Measurements from ENCODE around the gene SLC35F3.
"Not testable (repeated sequence)": the region's sequence is repeated elsewhere in the genome, so short reads cannot be mapped to it uniquely, and the experiment has no call there.

The SLC35F3 gene

DNA sequence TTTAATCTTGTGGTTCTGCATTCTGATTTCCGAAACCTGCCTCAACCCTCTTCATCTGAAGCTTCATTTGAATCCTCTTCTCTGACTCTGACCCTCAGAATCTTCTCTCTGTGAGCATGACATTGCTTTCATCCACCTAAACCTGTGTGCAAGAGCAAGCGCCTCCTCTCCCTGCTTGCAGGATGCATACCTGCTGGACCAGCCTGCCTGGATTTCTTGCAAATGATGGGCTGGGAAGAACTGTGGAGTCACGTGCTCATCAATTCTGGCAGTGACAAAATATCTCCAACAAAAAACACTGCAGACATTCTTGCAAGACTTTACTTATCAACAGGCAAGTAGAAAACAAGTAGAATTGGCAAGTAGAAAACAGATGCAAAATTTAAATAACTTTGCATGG is 20.8 kb upstream of the SLC35F3 start:
- H3K27ac ChIP-seq (ENCODE audit: low read length), result no peak overlapping the region
- H3K4me1 ChIP-seq (ENCODE audit: control insufficient read depth in 1 of 2, insufficient read depth in 2 of 2, low read length in 2 of 2), result no peaks in the 10 kb centered on the region
- no peaks in the 10 kb centered on the region for H3K36me3 ChIP-seq (ENCODE audit: control insufficient read depth in 1 of 2, insufficient read depth in 2 of 2, low read length in 2 of 2)
- H3K4me3 ChIP-seq (ENCODE audit: low read depth in 1 of 2, low read length in 2 of 2), result no peak overlapping the region
- H3K27me3 ChIP-seq (ENCODE audit: low read depth, low read length), result no peaks in the 10 kb centered on the region
- peaks cover 0 to 6% of the 10 kb centered on the region in 2 donors for H3K9me3 ChIP-seq (ENCODE audit: control insufficient read depth in 1 of 2, low read length in 2 of 2)

DNA sequence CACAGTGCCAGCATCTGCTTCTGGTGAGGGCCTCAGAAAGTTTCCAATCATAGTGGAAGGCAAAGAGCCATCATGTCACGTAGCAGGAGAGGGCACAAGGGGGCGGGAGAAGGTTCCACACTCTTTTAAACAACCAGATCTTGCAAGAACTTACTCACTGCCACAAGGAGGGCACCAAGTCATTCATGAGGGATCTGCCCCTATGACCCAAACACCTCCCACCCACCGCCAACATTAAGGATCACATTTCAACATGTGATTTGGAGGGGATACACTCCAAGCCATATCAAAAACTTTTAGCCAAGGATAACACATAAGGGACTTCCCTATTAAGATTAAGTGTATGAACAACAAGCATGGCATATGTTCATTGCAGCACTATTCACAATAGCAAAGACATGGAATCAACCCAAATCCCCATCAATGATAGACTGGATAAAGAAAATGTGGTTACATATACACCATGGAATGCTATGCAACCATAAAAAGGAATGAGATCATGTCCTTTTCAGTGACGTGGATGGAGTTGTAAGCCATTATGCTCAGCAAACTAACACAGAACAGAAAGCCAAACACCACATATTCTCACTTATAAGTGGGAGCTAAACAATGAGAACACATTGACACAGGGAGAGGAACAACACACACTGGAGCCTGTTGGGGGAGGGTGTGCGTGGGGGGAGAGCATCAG is 19.9 kb upstream of the SLC35F3 start:
- Histone ChIP-seq H3K27me3 (ENCODE audit: low read depth, low read length) (no peaks in the 10 kb centered on the region), H3K9me3 (ENCODE audit: control insufficient read depth in 1 of 2, low read length in 2 of 2) (peaks cover 0 to 3% of the 10 kb centered on the region in 2 donors), H3K36me3 (ENCODE audit: control insufficient read depth in 1 of 2, insufficient read depth in 2 of 2, low read length in 2 of 2) (no peaks in the 10 kb centered on the region), H3K4me1 (ENCODE audit: control insufficient read depth in 1 of 2, insufficient read depth in 2 of 2, low read length in 2 of 2) (no peaks in the 10 kb centered on the region), H3K27ac (ENCODE audit: low read length) (no peak overlapping the region), H3K4me3 (ENCODE audit: low read depth in 1 of 2, low read length in 2 of 2) (no peak overlapping the region)

DNA sequence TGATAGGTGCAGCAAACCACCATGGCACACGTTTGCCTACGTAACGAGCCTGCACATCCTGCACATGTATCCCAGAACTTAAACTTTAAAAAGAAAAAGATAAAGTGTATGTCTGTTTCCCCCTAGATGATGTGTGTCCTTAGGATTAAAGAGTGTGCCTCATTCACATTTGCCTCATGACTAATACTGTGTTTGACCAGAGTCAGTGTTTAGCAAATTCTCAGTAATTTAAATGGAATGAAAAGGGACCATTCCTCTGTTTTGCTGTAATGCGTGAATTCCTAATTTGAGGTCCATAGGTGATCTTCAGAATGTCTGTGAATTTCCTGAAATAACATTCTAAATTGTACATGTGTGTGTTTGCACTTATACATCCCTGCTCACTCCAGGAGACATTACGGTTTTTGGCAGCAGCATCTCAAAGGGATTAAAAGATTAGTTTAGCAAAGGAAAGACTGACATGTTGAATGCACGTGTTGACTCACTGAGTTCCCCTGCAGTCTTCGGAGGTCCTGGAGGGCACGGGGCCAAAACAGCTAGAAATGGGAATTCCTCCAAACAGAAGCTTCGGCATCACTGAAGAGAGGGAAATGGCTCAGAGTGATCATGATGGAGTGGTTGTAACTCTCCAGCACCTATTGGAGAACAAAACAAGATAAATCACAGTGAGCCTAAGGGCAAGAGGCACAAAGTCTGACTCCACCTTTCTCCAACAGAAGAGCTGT is 19.1 kb upstream of the SLC35F3 start:
- H3K27ac ChIP-seq (ENCODE audit: low read length), result no peak overlapping the region
- H3K9me3 ChIP-seq (ENCODE audit: control insufficient read depth in 1 of 2, low read length in 2 of 2), result peaks cover 0 to 5% of the 10 kb centered on the region in 2 donors
- no peak overlapping the region for H3K4me3 ChIP-seq (ENCODE audit: low read depth in 1 of 2, low read length in 2 of 2)
- no peaks in the 10 kb centered on the region for H3K36me3 ChIP-seq (ENCODE audit: control insufficient read depth in 1 of 2, insufficient read depth in 2 of 2, low read length in 2 of 2)
- H3K27me3 ChIP-seq (ENCODE audit: low read depth, low read length), result no peaks in the 10 kb centered on the region
- H3K4me1 ChIP-seq (ENCODE audit: control insufficient read depth in 1 of 2, insufficient read depth in 2 of 2, low read length in 2 of 2), result no peaks in the 10 kb centered on the region

DNA sequence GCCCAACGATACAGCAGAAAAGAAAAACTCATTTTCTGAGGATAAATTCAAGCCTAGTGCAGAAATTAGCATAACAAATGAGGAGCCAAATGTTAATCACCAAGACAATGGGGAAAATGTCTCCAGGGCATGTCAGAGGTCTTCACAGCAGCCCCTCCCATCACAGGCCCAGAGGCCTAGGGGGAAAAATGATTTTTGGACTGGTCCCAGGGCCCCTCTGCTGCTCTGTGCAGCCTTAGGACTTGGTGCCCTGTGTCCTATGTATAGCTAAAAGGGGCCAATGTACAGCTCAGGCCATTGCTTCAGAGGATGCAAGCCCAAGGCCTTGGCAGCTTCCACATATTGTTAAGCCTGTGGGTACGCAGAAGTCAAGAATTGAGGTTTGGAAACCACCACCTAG is 13.3 kb upstream of the SLC35F3 start:
- not testable (repeated sequence) for H3K4me1 ChIP-seq (ENCODE audit: control insufficient read depth in 1 of 2, insufficient read depth in 2 of 2, low read length in 2 of 2); H3K27me3 ChIP-seq (ENCODE audit: low read depth, low read length); H3K4me3 ChIP-seq (ENCODE audit: low read depth in 1 of 2, low read length in 2 of 2); H3K9me3 ChIP-seq (ENCODE audit: control insufficient read depth in 1 of 2, low read length in 2 of 2); H3K27ac ChIP-seq (ENCODE audit: low read length); H3K36me3 ChIP-seq (ENCODE audit: control insufficient read depth in 1 of 2, insufficient read depth in 2 of 2, low read length in 2 of 2)

DNA sequence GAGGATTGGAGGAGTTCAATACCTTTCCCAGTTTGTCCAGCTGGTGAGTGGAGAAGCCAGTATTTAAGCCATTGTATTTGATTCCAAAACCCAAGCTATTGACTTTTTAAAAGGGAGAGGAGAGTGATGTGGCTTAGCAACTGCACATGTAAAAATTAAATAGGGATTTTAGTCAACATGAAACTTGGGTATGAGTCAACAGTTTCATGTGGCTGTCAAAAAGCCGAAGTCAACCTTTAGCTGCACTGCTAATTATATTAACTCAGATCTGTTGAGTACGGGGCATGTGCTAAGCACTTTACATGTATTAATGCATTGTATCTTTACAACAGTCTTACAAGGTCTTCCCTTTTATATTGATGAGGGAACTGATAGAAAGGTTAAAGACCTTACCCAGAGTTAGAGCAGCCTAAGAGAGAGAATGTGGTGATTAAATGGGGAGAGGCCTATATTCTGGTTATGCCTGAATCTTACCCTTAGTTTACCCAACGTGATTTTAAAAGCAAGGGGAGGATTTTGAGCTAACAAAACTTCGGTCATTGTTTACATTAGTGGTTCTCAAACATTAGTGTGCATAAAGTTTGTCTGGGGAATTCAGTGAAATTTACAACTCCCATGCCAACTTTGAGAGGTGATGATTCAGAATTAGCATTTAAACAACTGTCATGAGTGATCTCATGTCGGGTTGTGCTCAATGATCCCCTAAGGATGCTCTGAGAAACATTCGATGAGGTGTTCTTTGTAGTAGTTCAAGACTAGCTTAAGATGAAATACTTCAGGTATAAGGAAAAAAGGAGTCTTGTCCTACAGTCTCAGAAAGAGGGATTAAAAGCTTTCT is 6.9 kb upstream of the SLC35F3 start:
- Histone ChIP-seq H3K36me3 (ENCODE audit: control insufficient read depth in 1 of 2, insufficient read depth in 2 of 2, low read length in 2 of 2) (no peaks in the 10 kb centered on the region), H3K4me1 (ENCODE audit: control insufficient read depth in 1 of 2, insufficient read depth in 2 of 2, low read length in 2 of 2) (no peaks in the 10 kb centered on the region), H3K27me3 (ENCODE audit: low read depth, low read length) (no peaks in the 10 kb centered on the region), H3K9me3 (ENCODE audit: control insufficient read depth in 1 of 2, low read length in 2 of 2) (peaks cover 0 to 4% of the 10 kb centered on the region in 2 donors), H3K27ac (ENCODE audit: low read length) (no peak overlapping the region), H3K4me3 (ENCODE audit: low read depth in 1 of 2, low read length in 2 of 2) (no peak overlapping the region)

DNA sequence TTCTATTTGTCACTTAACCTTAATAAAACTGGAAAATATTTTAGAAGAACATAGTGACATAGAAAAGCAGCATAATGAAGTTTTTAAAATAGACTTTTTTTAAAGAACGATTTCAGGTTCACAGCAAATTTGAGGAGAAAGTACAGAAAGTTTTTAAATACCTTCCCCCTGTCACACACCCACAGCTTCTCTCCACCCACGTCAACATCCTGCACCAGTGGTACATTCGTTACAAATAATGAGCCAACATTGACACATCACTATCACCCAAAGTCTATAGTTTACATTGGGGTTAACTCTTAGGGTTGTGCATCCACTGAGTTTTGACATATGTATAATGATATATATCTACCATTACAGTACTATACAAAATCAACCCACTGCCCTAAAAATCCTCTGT is 3.0 kb upstream of the SLC35F3 start:
- Histone ChIP-seq H3K4me1 (ENCODE audit: control insufficient read depth in 1 of 2, insufficient read depth in 2 of 2, low read length in 2 of 2) (no peaks in the 10 kb centered on the region), H3K27me3 (ENCODE audit: low read depth, low read length) (peaks cover 21% of the 10 kb centered on the region), H3K9me3 (ENCODE audit: control insufficient read depth in 1 of 2, low read length in 2 of 2) (peaks cover 0 to 4% of the 10 kb centered on the region in 2 donors), H3K36me3 (ENCODE audit: control insufficient read depth in 1 of 2, insufficient read depth in 2 of 2, low read length in 2 of 2) (no peaks in the 10 kb centered on the region), H3K27ac (ENCODE audit: low read length) (no peak overlapping the region), H3K4me3 (ENCODE audit: low read depth in 1 of 2, low read length in 2 of 2) (no peak overlapping the region)

DNA sequence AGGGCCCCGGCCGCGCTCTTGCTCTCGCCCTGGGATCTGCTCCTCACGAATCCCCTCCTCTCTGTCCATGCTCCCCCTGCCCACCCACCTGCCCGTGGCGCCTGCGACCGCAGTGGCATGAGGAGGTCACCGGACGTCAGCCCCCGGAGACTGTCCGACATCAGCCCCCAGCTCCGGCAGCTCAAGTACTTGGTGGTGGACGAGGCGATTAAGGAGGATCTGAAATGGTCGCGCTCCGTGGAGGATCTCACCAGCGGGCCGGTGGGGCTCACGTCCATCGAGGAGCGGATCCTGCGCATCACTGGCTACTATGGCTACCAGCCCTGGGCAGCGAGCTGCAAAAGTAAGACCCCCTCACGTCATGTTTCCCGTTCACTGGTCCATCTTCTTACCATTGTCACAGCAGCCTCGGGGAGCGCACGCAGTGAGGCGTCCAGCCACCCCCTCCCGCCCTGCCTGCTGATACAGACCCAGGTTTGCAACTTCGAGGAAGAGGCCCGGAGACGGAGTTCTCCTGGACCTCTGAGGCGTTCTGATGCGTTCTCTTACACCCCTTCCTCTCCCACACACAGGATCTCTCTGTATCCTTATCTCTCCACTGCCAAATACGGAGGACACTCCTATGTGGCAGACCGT is 1.1 kb downstream of the SLC35F3 start:
- Histone ChIP-seq H3K36me3 (ENCODE audit: control insufficient read depth in 1 of 2, insufficient read depth in 2 of 2, low read length in 2 of 2) (no peaks in the 10 kb centered on the region), H3K27ac (ENCODE audit: low read length) (no peak overlapping the region), H3K9me3 (ENCODE audit: control insufficient read depth in 1 of 2, low read length in 2 of 2) (no peaks in the 10 kb centered on the region), H3K4me1 (ENCODE audit: control insufficient read depth in 1 of 2, insufficient read depth in 2 of 2, low read length in 2 of 2) (no peaks in the 10 kb centered on the region), H3K27me3 (ENCODE audit: low read depth, low read length) (peaks cover 21% of the 10 kb centered on the region), H3K4me3 (ENCODE audit: low read depth in 1 of 2, low read length in 2 of 2) (no peak overlapping the region)

DNA sequence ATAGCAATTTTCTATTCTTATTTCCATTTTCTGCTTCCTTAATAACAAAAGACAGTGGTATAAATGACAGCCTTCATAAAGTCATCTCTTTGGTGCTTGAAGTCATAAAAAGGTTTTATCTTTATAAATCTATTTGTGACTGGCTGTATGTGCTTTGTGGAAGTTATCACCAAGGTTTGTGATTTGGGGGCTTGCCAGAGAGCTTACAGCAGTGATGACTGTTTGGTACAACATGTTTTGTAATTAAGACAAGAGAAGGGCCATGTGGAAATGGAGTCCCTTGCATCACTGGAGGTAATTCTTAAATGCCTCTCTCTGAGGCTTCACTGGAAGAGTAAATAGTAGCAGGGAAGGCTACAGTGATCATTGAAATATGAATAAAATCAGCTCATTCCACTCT is 2.7 kb downstream of the SLC35F3 start:
- no peak overlapping the region for H3K27ac ChIP-seq (ENCODE audit: low read length)
- no peaks in the 10 kb centered on the region for H3K4me1 ChIP-seq (ENCODE audit: control insufficient read depth in 1 of 2, insufficient read depth in 2 of 2, low read length in 2 of 2)
- no peak overlapping the region for H3K4me3 ChIP-seq (ENCODE audit: low read depth in 1 of 2, low read length in 2 of 2)
- H3K9me3 ChIP-seq (ENCODE audit: control insufficient read depth in 1 of 2, low read length in 2 of 2), result no peaks in the 10 kb centered on the region
- H3K36me3 ChIP-seq (ENCODE audit: control insufficient read depth in 1 of 2, insufficient read depth in 2 of 2, low read length in 2 of 2), result no peaks in the 10 kb centered on the region
- peaks cover 21% of the 10 kb centered on the region for H3K27me3 ChIP-seq (ENCODE audit: low read depth, low read length)

DNA sequence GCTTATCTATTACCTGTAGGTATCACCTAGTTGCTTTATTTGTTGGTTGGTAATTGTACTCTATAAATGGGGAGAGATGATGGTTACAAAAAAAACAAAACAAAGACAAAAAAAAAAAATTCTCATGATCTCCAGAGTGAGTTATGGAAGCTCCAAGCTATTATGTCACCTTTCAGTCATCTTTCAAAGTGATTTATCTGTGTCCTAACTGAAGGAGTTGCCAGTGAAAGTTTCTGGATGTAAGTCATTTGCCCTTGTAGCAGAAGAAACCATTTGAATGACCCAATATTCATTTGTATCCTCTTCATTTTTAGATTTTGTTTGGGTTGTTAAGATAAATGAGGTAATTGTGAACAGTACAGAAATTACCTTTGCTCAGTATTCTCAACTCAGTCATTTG is 3.6 kb downstream of the SLC35F3 start:
- Histone ChIP-seq H3K4me1 (ENCODE audit: control insufficient read depth in 1 of 2, insufficient read depth in 2 of 2, low read length in 2 of 2) (no peaks in the 10 kb centered on the region), H3K27ac (ENCODE audit: low read length) (no peak overlapping the region), H3K27me3 (ENCODE audit: low read depth, low read length) (peaks cover 21% of the 10 kb centered on the region), H3K9me3 (ENCODE audit: control insufficient read depth in 1 of 2, low read length in 2 of 2) (no peaks in the 10 kb centered on the region), H3K36me3 (ENCODE audit: control insufficient read depth in 1 of 2, insufficient read depth in 2 of 2, low read length in 2 of 2) (no peaks in the 10 kb centered on the region), H3K4me3 (ENCODE audit: low read depth in 1 of 2, low read length in 2 of 2) (no peak overlapping the region)

DNA sequence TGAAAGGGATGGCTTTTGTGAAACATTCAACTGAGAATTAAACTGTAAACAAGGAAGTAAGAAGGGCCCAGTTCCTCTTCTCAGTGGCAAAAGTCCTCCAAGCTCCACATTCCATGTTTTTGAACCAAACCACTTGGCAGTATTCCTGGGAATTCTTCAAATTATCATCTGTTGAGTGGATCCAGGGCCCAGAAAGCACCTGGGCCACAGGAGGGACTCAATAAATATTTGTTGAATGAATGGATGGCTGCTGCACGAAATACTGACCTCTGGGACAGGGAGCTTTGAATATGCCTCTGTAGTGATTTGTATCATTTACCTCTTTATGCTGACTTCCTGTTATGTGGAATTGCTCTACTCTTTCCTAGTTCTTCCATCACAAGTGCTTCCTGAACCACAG is 4.7 kb downstream of the SLC35F3 start:
- no peaks in the 10 kb centered on the region for H3K4me1 ChIP-seq (ENCODE audit: control insufficient read depth in 1 of 2, insufficient read depth in 2 of 2, low read length in 2 of 2)
- H3K27ac ChIP-seq (ENCODE audit: low read length), result no peak overlapping the region
- no peaks in the 10 kb centered on the region for H3K9me3 ChIP-seq (ENCODE audit: control insufficient read depth in 1 of 2, low read length in 2 of 2)
- H3K27me3 ChIP-seq (ENCODE audit: low read depth, low read length), result peaks cover 10% of the 10 kb centered on the region
- H3K36me3 ChIP-seq (ENCODE audit: control insufficient read depth in 1 of 2, insufficient read depth in 2 of 2, low read length in 2 of 2), result no peaks in the 10 kb centered on the region
- H3K4me3 ChIP-seq (ENCODE audit: low read depth in 1 of 2, low read length in 2 of 2), result no peak overlapping the region

DNA sequence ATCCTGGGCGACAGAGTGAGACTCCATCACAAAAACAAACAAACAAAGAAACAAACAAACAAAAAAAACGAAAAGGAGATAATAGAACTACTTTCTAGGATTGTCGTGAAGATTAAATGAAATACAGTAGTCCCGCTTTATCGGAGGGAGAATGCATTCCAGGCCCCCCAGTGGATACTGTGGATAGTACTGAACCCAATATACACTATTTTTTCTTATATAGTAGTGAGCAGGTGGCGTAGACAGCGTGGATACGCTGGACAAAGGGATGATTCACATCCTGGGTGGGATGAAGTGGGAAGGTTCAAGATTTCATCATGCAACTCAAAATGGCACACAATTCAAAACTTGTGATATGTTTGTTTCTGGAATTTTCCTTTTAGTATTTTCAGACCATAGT is 8.0 kb downstream of the SLC35F3 start:
- H3K4me3 ChIP-seq (ENCODE audit: low read depth in 1 of 2, low read length in 2 of 2), result no peak overlapping the region

More for the DNA sequence above, 8.0 kb downstream of the SLC35F3 start:
- no peaks in the 10 kb centered on the region for H3K4me1 ChIP-seq (ENCODE audit: control insufficient read depth in 1 of 2, insufficient read depth in 2 of 2, low read length in 2 of 2)
- no peaks in the 10 kb centered on the region for H3K27me3 ChIP-seq (ENCODE audit: low read depth, low read length)
- no peak overlapping the region for H3K27ac ChIP-seq (ENCODE audit: low read length)
- no peaks in the 10 kb centered on the region for H3K9me3 ChIP-seq (ENCODE audit: control insufficient read depth in 1 of 2, low read length in 2 of 2)
- no peaks in the 10 kb centered on the region for H3K36me3 ChIP-seq (ENCODE audit: control insufficient read depth in 1 of 2, insufficient read depth in 2 of 2, low read length in 2 of 2)
